GM18868 (cell line): ENCODE measurements around the gene DOCK1.

Experiments used
- ATAC-seq: cut with Tn5 transposase; IDR thresholded peaks from one replicate; pipeline ENCODE4 v1.9.1; 2021; ENCODE audit warnings: mild to moderate bottlenecking, moderate library complexity; ENCODE audit not compliant: unreplicated experiment

The DOCK1 gene

DNA sequence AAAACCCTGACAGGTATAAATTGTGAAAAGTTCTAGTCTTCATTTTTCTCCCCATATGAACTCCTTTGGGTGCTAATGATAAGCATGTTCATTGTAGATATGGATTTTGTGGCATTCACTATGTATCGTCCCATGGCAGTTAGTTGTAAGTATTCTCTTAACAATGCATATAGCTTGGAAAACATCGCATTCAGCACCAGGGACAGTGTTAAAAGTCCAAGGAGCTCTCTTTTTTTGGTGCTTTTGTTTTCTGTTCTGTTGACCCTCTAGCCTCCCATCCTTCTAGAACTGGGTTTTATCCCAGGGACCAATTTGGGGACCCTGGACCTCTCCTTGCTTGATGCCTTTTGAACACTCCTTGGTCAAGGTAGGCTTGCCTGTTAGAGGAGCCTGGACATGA lies 253.4 kb downstream of the DOCK1 start:
- ATAC-seq, result no peak

DNA sequence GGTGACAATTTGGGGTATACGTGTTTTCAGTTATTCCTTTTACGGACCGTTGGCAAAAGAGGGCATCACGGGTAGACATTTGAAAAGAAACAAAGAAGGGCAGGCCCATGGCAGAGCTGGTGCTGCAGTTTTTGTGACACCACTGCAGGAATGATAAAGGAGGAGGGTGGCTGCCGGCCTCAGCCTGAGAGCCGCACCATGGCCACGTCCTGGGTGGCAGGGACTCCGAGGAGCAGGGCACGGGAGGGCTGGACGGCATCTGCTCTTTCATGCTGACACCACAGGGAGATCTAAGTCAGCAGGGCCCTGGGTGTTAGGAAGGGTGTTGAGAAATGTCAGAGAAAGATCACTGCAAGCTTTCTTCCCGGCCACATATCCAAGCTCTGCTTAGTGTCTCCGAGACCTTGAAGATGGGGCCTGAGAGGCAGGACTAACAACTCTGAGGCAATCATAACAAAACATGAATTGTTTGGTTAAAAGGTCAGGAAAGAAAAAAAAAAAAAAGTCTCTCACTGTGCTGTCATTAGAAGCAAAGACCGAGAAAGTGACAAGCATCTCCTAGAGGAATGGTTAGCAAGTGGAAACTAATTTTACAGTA lies 254.5 kb downstream of the DOCK1 start:
- no peak for ATAC-seq

DNA sequence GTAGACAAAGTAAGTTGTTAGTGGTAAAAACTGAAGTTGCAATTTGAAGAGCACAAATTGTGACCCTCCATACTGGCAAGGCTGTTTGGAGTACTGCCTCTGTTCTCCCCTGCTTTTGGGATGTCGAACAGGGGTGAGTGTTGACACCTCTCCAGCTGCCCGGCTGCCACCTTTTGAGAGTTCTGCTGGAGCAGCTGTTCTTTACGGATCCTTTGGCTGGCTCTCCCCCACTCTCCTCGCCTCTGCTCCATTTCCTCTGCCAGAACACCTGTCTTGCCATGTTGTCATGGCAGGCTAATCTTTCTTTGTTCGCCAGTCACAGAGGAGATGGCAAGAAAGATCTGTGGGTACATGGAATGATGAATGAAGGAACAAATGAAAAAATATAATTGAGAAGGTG lies 256.3 kb downstream of the DOCK1 start:
- no peak for ATAC-seq

GRCh38 chr10:127162841-127163240 lies 257.6 kb downstream of the DOCK1 start:
- no peak for ATAC-seq

GRCh38 chr10:127168261-127168660 lies 263.0 kb downstream of the DOCK1 start:
- ATAC-seq, result no peak

DNA sequence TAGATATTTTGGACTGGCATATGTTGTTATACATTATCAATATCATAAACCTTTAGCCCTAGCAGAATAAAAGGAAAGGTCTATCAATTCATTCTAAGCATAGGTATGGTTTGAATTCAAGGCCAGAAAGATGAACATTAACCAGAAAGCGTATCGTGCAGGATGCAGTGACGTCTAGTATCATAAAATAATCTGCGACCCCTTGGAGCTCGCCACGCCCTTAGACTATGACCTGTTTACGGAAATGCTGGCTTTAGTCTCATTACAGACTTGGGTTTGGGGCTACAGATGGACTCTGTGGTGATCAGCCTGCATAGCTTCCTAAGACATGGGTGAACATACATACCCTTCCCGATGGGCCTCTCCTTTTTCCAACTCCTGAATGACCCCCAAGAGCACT lies 269.6 kb downstream of the DOCK1 start:
- no peak for ATAC-seq

DNA sequence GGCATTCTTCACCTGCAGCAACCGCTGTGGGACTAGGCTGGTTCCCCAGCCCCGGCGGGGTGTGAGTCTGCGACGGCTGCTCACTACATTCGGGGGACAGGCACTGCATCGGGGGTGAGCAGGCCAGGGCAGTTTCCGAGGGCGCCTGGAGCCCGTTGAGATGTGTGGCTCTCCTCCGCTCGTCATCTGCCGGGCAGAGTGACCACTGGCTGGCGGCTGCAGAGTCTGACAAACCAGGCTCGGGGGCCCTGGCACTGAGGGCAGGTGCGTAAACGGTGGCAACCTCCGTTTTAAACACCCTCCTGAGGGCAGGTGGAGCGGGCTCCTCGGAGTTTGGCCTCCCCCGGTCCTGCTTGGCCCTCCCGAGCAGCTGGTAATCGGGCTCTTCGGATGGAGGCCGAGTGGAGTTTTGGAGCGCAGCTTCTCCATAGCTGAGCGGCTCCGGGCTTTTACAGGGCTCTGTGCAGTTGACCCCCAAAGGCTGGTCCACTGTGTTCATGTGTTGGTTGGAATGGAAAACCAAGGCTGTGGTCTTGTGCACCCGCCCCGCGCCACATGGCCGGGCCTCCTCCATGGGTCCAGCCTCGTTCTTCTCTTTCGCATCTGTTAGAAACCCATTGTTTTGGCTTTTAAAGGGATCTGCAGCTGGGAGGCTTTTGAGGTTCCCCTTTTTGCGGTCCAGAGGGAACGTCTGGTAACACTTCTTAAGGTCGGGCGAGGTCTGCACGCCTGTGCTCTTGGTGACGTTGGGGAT lies 270.3 kb downstream of the DOCK1 start:
- ATAC-seq, result no peak

- no peak for ATAC-seq
Measured at GRCh38 chr10:127176649-127177048, 271.4 kb downstream of the DOCK1 start.

DNA sequence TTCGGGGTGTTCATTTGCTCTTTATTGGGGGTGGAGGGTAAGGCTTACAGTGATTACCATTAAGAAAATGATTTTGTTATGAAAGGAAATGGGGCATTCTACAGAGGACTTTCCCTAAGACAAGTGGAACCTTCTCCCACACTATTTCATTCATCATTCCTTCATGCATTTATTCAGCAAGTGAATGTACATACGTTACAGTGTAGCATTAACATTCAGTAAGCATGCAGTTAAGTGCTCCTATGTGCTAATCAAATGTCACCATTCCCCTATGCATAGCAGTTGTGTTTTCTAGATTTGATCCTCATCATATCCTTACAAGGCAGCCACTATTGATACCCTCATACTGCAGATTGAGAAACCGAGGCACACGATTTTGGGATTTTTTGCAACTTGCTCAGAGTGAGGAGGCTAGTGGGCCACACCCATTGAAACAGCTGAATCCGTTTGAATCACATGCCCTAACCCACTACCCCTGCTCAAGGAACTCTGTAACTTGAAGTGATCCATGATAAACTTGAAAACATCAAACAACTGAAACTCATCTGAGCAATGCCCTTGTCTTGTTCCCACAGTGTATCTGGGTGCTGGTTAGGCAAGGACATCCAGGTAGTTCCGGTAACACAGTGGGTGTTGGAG lies 274.5 kb downstream of the DOCK1 start:
- no peak for ATAC-seq

DNA sequence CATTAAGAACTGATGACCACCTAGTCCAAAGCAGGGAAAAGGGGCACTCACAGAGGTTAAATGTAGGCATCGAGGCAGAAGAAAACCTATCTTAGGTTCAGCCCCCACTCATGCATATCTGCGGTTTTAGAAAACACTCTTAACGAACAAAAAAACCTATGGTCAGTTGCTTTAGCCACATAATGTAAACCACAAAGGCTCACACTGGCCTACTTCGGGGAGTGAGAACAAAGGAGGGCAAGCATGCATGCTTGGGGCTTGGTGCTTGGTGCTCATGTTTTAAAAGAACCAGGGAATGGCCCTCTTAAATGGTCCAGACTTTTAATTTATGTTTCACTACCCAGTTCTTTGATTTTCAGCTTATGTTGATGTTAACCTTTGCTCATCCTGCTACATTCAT lies 276.9 kb downstream of the DOCK1 start:
- no peak for ATAC-seq

GRCh38 chr10:127184582-127184981 lies 279.4 kb downstream of the DOCK1 start:
- no peak for ATAC-seq

GRCh38 chr10:127186813-127187212 lies 281.6 kb downstream of the DOCK1 start:
- ATAC-seq, result no peak

DNA sequence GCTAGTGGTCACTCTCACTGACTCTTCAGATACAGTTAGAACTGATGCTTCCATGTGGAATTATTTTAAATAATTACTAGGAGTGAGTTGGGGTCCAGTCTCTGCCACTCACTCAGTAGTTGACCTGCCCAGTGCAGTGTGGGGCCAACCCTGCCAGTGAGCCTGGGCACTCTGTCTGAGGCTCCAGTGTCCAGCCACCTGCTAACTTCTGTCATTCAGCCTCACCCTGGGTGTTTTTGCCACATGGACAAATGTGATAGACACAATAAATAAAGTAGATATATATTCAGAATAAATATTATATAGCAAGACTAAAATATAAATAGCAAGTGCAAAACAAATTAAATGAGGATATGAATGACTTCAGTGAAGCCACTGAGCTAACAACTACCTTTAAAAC lies 284.0 kb downstream of the DOCK1 start:
- ATAC-seq, result no peak

GRCh38 chr10:127190427-127190826 lies 285.2 kb downstream of the DOCK1 start:
- no peak for ATAC-seq

DNA sequence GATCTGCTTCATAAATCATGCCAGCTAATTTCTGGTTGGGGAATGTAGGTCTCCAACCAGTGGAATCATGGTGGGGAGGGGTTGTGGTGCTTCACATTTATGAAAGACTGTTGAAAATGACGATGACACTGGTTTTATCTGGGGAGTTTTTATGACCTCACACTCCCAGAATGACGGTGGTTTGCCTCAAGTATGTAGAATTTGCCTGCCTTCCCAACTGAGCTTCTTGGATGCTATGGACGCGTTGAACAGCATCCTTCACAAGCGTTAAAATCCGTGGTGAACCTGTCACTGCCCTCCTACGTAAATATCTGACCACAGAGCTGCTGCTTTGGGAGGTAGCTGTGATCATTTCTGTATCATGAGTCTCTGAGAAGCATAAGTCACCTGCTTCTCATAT lies 287.9 kb downstream of the DOCK1 start:
- no peak for ATAC-seq

DNA sequence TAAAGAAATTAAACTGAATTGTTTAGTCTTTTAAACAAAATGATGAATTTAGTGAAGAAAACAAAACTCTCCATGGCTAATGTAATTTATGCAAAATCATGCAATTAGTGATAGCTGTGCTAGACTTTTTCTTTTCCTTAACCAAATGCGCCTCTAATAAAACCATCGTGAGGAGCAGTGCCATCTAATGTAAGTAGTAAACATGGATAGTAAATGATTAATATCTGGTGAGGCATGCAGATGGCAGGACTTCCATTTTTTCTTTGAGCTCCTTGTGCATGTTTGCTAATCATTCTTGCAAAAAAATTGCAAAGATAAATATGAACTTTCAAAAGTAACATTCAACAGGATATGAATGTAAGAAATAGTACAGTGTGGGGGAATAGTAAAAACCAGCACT lies 288.9 kb downstream of the DOCK1 start:
- ATAC-seq, result no peak

DNA sequence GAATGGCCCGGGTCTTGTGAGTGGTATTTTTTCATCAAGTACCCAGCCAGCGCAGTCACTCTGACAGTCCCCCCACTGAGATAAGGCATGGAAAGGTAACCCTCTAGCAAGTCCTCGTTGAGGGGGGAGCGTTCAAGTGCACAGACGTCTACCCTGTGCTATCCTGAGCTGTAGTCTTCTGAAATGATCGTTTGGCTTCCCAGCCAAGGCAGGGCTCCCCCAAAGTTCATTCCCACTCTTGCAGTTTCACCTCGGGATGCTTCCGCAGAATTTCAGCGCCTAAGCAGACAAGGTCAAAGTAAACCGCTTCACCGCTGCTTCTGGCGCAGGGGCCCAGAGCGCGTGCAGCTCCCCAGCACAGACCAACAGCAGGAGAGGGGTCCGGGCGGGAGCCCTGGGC lies 289.4 kb downstream of the DOCK1 start:
- ATAC-seq, result no peak

GRCh38 chr10:127195041-127195506 lies 289.8 kb downstream of the DOCK1 start:
- no peak for ATAC-seq

DNA sequence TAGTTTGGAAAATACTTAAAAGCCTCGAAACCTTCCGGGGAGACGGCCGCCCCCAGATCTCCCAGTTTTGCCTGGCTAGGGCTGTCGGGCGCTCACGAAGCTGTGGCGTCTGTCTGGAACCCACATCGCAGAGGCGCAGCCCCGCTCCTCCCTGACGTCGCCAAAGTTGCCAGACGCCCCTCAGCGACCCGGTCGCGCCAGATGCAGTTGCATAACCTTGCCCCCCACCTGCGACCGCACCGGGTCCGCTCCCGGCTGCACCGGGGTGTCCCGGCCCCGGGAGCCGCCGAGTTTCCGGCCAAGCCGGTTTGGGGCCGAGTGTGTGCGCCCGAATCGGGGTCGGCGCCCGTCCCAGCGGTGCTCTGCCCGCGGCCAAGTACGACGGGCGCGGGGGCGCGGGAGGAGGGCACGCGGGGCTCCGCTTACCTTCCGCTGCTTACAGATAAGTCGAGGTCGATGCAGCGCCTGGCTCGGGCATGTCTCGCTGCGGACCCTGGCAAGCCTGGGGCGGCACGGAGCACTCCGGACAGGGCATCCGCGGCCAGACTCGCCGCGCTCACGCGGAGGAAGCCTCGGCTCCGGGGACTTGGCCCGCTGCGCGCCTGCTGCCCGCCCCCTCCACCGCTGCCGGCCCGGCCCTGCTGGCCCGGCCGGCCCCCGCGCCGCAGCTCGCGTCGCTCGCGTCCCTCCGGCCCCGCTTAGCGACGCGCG lies 290.5 kb downstream of the DOCK1 start:
- no peak for ATAC-seq

- ATAC-seq, result no peak
Measured at GRCh38 chr10:127196282-127197153, 291.3 kb downstream of the DOCK1 start, which contains the start of gene INSYN2A. TSS of gene INSYN2A (minus strand) at chr10:127196591. CDS start at chr10:127176395, 20,196 bp downstream.

- no peak for ATAC-seq
Measured at GRCh38 chr10:127197154-127197432, 291.9 kb downstream of the DOCK1 start.
